HG03159 (cell line): ENCODE measurements around the gene SLC30A1.
A peak's percentile ranks its signal among the peaks of the same experiment; 100 is the strongest.
"Not testable (repeated sequence)": the region's sequence is repeated elsewhere in the genome, so short reads cannot be mapped to it uniquely, and the experiment has no call there.

Experiments
- ATAC-seq: cut with Tn5 transposase; IDR thresholded peaks from one replicate; pipeline ENCODE4 v1.9.1; 2021; ENCODE audit warnings: mild to moderate bottlenecking, moderate library complexity; ENCODE audit not compliant: unreplicated experiment

The SLC30A1 gene

DNA sequence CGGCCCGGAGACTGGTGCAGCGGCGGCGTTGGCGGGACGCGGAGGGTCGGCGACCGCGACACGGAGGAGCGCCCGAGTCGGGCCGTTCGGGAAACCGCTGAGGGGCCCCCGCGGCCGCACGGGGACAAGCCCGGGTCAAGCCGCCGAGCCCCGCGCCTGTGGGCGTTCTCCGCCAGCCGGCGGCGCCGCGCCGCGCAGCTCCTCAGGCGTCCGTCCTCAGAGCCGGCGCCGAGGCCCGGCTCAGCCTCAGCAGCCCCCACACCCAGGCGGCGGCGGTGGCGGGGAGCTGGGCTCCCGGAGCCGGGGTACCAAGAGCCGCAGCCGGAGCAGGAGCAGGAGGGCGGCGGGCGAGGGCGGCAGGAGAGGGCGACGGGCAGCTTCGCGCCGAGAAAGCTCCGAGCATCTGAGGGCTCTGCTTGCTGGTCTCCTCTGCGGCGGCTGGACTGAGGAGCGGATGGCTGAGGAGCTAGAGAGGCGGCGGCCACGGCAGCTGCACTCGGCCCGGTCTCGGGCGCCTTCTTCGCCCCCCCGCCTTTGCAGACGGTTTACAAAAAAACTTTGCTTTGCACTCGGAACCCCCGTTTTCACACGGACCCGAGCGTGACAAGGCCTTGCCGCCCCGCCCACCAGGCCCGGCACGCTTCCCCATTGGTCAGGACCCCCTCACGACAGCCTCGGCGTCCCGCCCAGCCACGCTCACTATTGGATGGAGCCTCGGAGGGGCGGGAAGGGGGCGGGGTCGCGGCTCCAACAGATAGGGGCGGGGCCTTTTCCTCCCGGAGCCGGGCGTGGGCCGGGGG lies at the start of gene SLC30A1:
Gene SLC30A1, minus strand, starts transcription at position 522 of the 800 bp plus-strand sequence. CDS start 549 bp downstream, outside the sequence.
- peak; percentile 89 for ATAC-seq

DNA sequence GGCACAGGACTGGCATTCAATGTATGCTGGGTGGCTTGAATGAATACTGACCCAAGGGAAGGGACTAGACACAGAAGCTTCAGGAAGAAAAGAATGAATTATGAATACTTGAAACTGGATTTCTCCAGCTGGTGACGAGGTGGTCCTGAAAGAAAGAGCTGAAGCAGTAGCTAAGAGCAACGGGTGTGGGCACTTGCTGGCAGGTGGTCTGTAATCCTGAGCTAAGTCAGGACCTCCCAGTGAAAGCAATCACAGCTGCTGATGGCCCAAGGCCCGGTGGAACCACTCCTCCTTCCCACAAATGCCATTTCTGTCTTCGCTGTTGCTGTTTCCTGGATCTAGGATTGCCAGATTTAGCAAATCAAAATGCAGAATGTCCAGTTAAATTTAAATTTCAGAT lies 49.5 kb upstream of the SLC30A1 start:
- no peak for ATAC-seq

DNA sequence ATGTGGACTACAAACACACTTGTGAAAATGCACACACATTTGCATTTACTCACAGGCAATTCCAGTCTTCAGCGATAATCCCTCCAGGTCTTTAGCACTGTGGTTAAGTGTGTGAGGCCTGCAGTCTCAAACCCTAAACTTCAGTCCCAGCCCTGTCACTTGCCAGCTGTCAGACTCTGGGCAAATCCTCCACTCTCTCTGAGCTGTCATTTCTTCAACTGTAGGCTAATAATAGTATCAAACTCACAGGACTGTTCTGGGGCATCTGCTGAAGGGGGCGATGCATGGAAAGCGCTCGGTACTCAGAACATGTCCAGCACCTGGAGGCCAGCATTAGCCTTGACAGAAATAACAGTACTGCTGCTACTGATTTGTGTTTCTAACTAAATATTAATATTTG lies 48.3 kb upstream of the SLC30A1 start:
- no peak for ATAC-seq

GRCh38 chr1:211625866-211626265 lies 46.9 kb upstream of the SLC30A1 start:
- ATAC-seq, result not testable (repeated sequence)

DNA sequence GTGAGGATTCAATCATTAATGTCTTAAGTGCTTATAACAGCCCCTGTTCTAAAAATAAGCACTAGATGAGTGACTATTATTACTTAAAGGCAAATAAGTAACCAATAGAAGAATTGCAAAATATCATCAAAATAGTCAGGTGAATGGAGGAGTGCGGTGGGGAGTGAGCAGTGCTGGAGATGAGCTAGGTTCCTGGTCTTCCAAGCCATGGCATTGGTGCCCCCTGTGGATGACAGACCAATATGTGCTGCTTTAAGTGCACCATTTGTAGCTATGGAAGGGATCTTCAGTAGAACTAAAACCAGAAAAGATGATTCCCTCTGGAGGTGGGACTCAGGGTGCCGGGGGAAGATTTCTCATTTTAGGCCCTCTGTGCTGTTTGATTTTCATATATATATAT lies 46.1 kb upstream of the SLC30A1 start:
- no peak for ATAC-seq

- ATAC-seq, result no peak
Observed at GRCh38 chr1:211623515-211623914, 44.6 kb upstream of the SLC30A1 start.

- ATAC-seq, result no peak
Observed at GRCh38 chr1:211621447-211622198, 42.7 kb upstream of the SLC30A1 start.

- no peak for ATAC-seq
Observed at GRCh38 chr1:211620097-211620496, 41.1 kb upstream of the SLC30A1 start.

- no peak for ATAC-seq
Observed at GRCh38 chr1:211619033-211619996, 40.4 kb upstream of the SLC30A1 start.

DNA sequence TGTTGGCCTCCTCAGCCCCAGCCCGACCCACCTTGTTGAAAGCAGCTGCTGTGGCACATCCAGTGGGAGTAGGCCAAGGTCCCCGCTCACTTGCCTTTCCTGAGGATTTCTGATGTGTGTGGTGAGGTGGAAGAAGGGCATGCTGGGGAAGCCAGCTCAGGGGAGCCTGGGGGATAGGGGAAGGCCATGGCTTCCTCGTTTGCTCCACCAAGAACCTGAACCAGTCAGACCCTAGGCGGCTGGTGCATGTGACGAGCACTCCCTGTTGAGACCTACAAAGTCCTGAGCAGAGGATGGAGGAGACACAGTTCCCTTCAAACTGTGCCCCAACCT lies 38.0 kb upstream of the SLC30A1 start:
- no peak for ATAC-seq

DNA sequence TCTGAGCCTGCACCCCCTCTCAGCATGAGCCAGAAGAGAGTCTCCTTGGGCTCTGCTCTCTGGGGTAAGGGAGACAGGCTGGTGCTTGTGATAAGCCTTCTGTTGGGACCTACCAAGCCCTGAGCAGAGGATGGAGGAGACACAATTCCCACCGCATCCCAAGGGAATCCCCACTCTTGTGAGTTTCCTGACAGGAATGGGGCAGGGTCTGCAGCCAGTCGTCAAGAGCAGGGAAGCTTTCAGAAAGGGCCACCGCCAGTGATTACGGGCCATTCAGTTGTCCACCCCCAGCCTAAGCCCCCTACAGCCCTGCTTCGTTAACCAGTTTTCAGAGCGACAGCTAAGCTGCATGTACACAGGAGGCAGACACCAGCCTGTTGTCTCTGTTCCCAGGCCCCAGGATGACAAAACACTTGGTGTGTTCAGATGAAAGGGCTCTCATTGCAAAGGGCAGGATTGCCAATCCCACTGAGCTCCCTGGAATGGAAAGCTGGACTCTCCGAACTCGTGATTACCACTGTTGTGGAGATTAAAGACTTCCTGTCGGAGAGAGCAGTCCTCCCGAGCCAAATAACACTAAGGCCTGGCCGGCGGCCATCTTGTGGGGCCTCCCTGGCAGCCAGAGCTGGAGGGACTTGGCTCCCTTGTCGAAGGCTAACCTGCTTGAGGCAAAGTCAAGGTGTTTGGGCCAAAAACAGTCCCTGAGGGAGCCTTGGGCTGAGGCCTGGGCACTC lies 37.4 kb upstream of the SLC30A1 start:
- ATAC-seq, result no peak

DNA sequence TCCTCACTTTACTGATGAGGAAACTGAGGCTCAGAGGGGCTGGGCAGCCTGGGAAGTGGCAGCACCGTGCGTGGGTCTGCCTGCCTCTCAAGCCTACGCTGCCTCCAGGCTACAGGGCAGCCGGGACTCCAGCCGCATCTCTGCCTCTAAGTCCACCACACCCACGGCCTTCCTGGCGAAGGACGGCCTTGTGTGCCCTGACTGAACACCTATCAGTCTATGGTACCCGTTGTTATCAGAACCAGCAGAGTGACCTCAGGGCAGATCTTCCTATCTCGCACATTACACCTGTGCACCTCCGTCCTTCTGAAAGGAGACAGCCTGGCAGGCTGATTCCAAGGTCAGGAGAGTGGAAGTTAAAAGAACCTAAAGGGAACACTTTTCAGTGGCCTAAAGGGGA lies 35.7 kb upstream of the SLC30A1 start:
- no peak for ATAC-seq

DNA sequence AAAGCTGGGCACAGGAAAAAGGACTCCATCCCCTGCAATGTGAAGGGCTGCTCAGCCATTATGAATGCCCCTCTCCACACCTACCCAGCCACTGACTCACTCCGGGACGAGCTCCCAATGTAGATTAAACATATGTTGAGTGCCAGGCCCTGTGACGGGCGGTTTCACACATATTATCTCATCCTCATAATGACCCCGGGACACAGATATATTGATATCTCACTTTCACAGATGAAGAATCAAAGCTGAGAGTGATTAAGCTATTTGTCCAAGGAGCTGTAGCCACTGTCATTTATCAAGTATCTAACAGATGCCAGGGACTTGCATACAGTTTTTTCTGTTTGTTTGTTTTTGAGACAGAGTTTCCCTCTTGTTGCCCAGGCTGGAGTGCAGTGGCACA lies 35.0 kb upstream of the SLC30A1 start:
- ATAC-seq, result no peak

- no peak for ATAC-seq
Observed at GRCh38 chr1:211613108-211613947, 34.4 kb upstream of the SLC30A1 start.

GRCh38 chr1:211612786-211613107 lies 33.8 kb upstream of the SLC30A1 start:
- no peak for ATAC-seq

DNA sequence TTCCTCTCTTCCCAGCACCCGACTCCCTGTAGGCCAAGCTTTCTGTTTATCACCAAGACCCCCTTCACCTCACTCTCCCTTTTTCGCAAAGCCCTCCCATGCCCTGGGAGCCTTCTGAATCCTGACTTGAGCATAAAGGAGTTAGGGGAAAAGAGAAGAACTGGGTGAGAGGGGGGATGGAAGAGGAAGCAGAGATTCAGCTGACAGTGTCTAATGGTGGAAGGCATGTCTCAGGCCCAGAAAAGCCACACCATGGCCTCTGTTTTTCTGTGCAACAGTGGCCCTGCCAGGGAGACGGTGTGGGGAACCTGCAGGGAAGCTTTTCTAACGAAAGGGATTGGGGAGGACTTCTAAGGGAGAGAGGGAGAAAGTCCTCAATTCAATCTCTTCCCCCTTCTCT lies 32.9 kb upstream of the SLC30A1 start:
- no peak for ATAC-seq

GRCh38 chr1:211610779-211611556 lies 32.0 kb upstream of the SLC30A1 start:
- no peak for ATAC-seq

DNA sequence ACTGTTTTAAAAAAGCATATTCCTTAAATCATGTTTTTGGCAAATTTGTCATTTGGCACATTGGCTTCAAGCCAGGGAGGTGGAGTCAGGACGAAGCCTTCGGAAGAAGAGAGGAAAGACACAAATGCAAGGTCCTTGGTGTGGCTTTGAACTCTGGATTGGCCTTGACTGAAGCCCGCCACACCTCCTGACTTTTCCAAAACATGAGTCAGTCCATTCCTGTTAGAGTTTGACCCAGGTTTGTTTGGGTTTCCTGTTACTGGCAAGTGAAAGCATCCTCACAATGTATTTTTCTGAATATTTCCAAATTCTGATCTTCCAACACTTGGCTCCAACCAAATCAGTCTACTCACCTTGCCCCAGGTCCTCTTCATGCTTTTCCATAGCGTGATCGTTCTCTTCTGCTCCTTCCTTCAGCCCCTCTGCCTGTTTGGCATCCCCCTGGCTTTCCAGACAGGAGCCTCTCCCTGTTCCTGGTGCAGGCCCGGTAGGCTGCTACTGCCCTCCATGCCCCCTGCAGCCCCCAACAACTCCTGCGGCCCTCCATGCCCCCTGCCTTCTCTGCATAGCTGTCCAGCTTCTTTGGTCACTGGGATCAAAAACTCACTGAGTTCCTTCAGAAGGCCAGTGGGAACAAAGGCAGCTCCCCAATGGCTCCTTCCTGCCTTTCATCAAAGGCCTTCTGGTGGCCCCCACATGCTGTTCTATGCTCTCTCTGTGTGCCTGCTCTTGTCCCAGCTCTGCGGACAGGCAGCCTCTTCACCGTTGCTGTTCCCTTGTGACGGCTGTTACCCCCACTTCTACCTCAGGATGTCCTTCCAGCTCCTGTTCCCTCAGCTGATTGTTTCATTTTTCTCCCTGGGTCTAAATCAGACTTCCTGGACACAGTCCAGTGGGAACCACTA lies 30.4 kb upstream of the SLC30A1 start:
- ATAC-seq, result no peak
